ENCODE measurements around the gene NEGR1. TPM values are rescaled to one million over a fixed set of nuclear protein-coding genes. Genes with fewer than 3 reads are reported as not detected.

The NEGR1 gene
- total RNA-seq, 4 donors from 2014 or later: 4.1 to 12.4 (median 10.2) TPM

DNA sequence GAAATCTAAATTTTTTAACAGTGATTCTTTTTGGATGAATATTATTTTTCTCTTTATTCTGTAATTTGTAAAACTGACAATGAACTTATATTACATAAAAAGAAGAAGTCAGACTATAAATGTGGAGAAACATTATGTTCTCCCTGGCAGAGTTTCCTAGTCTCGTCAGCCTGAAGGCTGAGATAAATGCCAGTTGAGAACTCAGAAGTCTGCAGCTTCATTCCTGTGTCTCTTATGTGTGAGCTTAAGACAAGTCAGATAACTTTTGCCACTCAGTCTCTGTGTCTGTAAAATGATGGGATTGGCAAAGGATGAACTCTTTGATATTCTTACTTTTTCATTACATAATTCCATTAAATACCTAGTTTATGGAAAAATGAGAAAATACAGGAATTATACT, 632.7 kb downstream of the NEGR1 start:
- Histone ChIP-seq H3K9me3 (no peaks in the 10 kb centered on the region), H3K4me3 (replicated peaks in 1 of 3) (no peak overlapping the region), H3K36me3 (no peaks in the 10 kb centered on the region), H3K27ac (no peak overlapping the region), H3K4me1 (no peaks in the 10 kb centered on the region), H3K27me3 (no peaks in the 10 kb centered on the region)
- WGBS, 2 donors: 66 to 72% methylated on average over 1 of the region's 1 CpG
- TF ChIP-seq, protein P1, sequence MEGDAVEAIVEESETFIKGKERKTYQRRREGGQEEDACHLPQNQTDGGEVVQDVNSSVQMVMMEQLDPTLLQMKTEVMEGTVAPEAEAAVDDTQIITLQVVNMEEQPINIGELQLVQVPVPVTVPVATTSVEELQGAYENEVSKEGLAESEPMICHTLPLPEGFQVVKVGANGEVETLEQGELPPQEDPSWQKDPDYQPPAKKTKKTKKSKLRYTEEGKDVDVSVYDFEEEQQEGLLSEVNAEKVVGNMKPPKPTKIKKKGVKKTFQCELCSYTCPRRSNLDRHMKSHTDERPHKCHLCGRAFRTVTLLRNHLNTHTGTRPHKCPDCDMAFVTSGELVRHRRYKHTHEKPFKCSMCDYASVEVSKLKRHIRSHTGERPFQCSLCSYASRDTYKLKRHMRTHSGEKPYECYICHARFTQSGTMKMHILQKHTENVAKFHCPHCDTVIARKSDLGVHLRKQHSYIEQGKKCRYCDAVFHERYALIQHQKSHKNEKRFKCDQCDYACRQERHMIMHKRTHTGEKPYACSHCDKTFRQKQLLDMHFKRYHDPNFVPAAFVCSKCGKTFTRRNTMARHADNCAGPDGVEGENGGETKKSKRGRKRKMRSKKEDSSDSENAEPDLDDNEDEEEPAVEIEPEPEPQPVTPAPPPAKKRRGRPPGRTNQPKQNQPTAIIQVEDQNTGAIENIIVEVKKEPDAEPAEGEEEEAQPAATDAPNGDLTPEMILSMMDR (IDR thresholded peaks at IDR 0.05): no peak
- TF ChIP-seq POLR2A (IDR thresholded peaks at IDR 0.05): no peak
- DNase-seq: no peak
- intact Hi-C loops (cut with DNase I): no loop called here

- intact Hi-C loops (cut with DNase I): no loop called here
- TF ChIP-seq, protein P1 (IDR thresholded peaks at IDR 0.05): no peak
- TF ChIP-seq POLR2A (IDR thresholded peaks at IDR 0.05): no peak
- Histone ChIP-seq H3K4me1 (no peaks in the 10 kb centered on the region), H3K36me3 (no peaks in the 10 kb centered on the region), H3K27me3 (no peaks in the 10 kb centered on the region), H3K4me3 (replicated peaks in 1 of 3) (no peak overlapping the region), H3K9me3 (no peaks in the 10 kb centered on the region), H3K27ac (no peak overlapping the region)
- WGBS, 2 donors: 52 to 59% methylated on average over 1 of the region's 1 CpG
- no peak for DNase-seq
Measured at GRCh38 chr1:71647513-71648300, 634.6 kb downstream of the NEGR1 start.

- intact Hi-C loops (cut with DNase I): no loop called here
- H3K27me3 ChIP-seq: no peaks in the 10 kb centered on the region
- H3K9me3 ChIP-seq: no peaks in the 10 kb centered on the region
- H3K27ac ChIP-seq: no peak overlapping the region
- no peak overlapping the region for H3K4me3 ChIP-seq (replicated peaks in 1 of 3)
- TF ChIP-seq, protein P1 (IDR thresholded peaks at IDR 0.05): no peak
- no peak for TF ChIP-seq POLR2A (IDR thresholded peaks at IDR 0.05)
- no peaks in the 10 kb centered on the region for H3K36me3 ChIP-seq
- H3K4me1 ChIP-seq: no peaks in the 10 kb centered on the region
- 91 to 93% methylated on average over 2 of the region's 2 CpGs for WGBS, 2 donors
- DNase-seq: no peak
Measured at GRCh38 chr1:71645015-71645414, 637.3 kb downstream of the NEGR1 start.

DNA sequence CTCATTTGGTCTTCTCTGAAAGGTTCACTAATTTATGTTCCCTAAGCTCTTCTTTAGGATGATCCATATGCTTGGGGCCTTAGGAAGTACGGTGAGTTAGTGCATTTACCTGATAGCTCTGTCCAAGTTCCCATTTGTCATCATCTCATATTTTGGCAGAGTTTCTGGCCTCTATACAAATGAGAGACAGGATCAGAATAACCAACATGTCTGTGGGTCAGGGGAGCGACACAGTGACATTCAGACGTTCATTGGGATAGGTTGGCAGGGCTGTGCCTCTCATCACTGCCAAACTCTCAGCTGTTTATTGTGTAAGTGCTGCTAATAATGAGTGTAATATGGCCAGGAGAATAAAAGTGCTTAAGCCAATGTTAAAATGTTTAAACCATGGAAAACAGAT, 640.4 kb downstream of the NEGR1 start:
- no peaks in the 10 kb centered on the region for H3K27me3 ChIP-seq
- no peak overlapping the region for H3K4me3 ChIP-seq (replicated peaks in 1 of 3)
- no peaks in the 10 kb centered on the region for H3K9me3 ChIP-seq
- no peak for DNase-seq
- no peaks in the 10 kb centered on the region for H3K4me1 ChIP-seq
- TF ChIP-seq, protein P1 (IDR thresholded peaks at IDR 0.05): no peak
- TF ChIP-seq POLR2A (IDR thresholded peaks at IDR 0.05): no peak
- WGBS, 2 donors: 86 to 91% methylated on average over 3 of the region's 3 CpGs
- no peak overlapping the region for H3K27ac ChIP-seq
- no peaks in the 10 kb centered on the region for H3K36me3 ChIP-seq
- intact Hi-C loops (cut with DNase I): no loop called here

DNA sequence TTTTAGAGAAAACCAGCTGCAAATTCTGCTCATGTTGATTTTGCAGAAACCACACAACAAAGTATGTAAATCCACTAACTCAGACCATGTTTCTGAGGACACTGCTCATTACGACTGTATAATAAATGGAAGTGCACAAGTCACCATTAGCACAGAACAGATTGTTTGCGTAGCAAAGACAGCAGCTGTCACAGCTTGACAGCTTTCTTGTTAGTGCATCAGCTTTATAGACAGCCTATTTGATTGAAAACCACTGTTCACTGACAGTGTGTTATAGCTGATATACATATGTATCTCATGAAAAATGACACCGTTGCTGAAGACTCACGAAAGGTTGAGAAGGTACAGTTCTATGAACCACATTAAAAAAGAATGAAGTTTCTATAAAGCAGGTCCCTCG, 641.3 kb downstream of the NEGR1 start:
- DNase-seq: no peak
- TF ChIP-seq, protein P1 (IDR thresholded peaks at IDR 0.05): no peak
- no peak for TF ChIP-seq POLR2A (IDR thresholded peaks at IDR 0.05)
- no peaks in the 10 kb centered on the region for H3K36me3 ChIP-seq
- no peaks in the 10 kb centered on the region for H3K4me1 ChIP-seq
- 93 to 96% methylated on average over 5 of the region's 5 CpGs for WGBS, 2 donors
- no peaks in the 10 kb centered on the region for H3K27me3 ChIP-seq
- no peaks in the 10 kb centered on the region for H3K9me3 ChIP-seq
- H3K4me3 ChIP-seq (replicated peaks in 1 of 3): no peak overlapping the region
- no peak overlapping the region for H3K27ac ChIP-seq
- intact Hi-C loops (cut with DNase I): no loop called here

Data from thyroid gland (tissue), 4 donors.